ENCODE measurements around the gene MIF4GD.

- no peak for TF ChIP-seq CTCF (conservative IDR thresholded peaks at IDR 0.05; ENCODE audit: low read depth in 2 of 2)
- no peak for TF ChIP-seq NANOG (IDR thresholded peaks at IDR 0.05; ENCODE audit: borderline replicate concordance)
Observed at GRCh38 chr17:75241996-75242460, 29.0 kb downstream of the MIF4GD start.
